Right kidney (tissue), 1 donor: ENCODE measurements around the gene LRP3.
"Not testable (repeated sequence)": the region's sequence is repeated elsewhere in the genome, so short reads cannot be mapped to it uniquely, and the experiment has no call there.

Experiments
- DNase-seq: peaks from one replicate; pipeline ENCODE4 v3.0.0-alpha.2; 2016

LRP3 gene

GRCh38 chr19:33217881-33218280 lies 23.8 kb downstream of the LRP3 start:
- DNase-seq = no peak

GRCh38 chr19:33219261-33219815 lies 25.2 kb downstream of the LRP3 start:
- DNase-seq = no peak

- no peak for DNase-seq
Measured at GRCh38 chr19:33220115-33220514, 26.0 kb downstream of the LRP3 start.

GRCh38 chr19:33220735-33221134 lies 26.6 kb downstream of the LRP3 start:
- DNase-seq = no peak

- DNase-seq = no peak
Measured at GRCh38 chr19:33221638-33222037, 27.5 kb downstream of the LRP3 start.

GRCh38 chr19:33222255-33222654 lies 28.1 kb downstream of the LRP3 start:
- not testable (repeated sequence) for DNase-seq

GRCh38 chr19:33224694-33225457 lies 30.7 kb downstream of the LRP3 start:
- no peak for DNase-seq

- DNase-seq = peak; percentile 27
Measured at GRCh38 chr19:33225458-33225926, 31.4 kb downstream of the LRP3 start, which contains the start of gene SLC7A10. SLC7A10 (minus strand) TSS chr19:33225850; CDS start chr19:33225703, 147 bp downstream.

GRCh38 chr19:33226550-33227241 lies 32.6 kb downstream of the LRP3 start:
- peak; percentile 25 for DNase-seq

- DNase-seq = no peak
Measured at GRCh38 chr19:33227242-33227650, 33.1 kb downstream of the LRP3 start.

- no peak for DNase-seq
Measured at GRCh38 chr19:33227870-33228599, 33.9 kb downstream of the LRP3 start.

- no peak for DNase-seq
Measured at GRCh38 chr19:33229962-33230361, 35.8 kb downstream of the LRP3 start.

GRCh38 chr19:33231511-33231910 lies 37.4 kb downstream of the LRP3 start:
- DNase-seq = no peak

- no peak for DNase-seq
Measured at GRCh38 chr19:33232656-33233055, 38.5 kb downstream of the LRP3 start.

- no peak for DNase-seq
Measured at GRCh38 chr19:33233056-33233873, 39.1 kb downstream of the LRP3 start.

- no peak for DNase-seq
Measured at GRCh38 chr19:33234092-33234491, 40.0 kb downstream of the LRP3 start.

GRCh38 chr19:33234736-33235135 lies 40.6 kb downstream of the LRP3 start:
- no peak for DNase-seq

- DNase-seq = peak; percentile 39
Measured at GRCh38 chr19:33235269-33235995, 41.3 kb downstream of the LRP3 start.

- DNase-seq = no peak
Measured at GRCh38 chr19:33235996-33236350, 41.8 kb downstream of the LRP3 start.

GRCh38 chr19:33236696-33237390 lies 42.7 kb downstream of the LRP3 start:
- no peak for DNase-seq
